Esophagus mucosa (tissue), 1 donor: ENCODE measurements around the gene MOGAT3. TPM values are rescaled to one million over a fixed set of nuclear protein-coding genes. Genes with fewer than 3 reads are reported as not detected.

Source experiments
- ATAC-seq: fragments of 200-7000 bp; cut with Tn5 transposase; one replicate; pipeline ENCODE4 v1.9.1; 2020
- total RNA-seq: library from RNA; stranded (reverse); gene quantifications from one replicate; pipeline ENCODE4 v1.2.4, GENCODE V29; 2023
- donor health status: DM: yes; HTN: yes; CAD: no.

Gene MOGAT3
- total RNA-seq, 1 donor from 2014 or later, result not detected

DNA sequence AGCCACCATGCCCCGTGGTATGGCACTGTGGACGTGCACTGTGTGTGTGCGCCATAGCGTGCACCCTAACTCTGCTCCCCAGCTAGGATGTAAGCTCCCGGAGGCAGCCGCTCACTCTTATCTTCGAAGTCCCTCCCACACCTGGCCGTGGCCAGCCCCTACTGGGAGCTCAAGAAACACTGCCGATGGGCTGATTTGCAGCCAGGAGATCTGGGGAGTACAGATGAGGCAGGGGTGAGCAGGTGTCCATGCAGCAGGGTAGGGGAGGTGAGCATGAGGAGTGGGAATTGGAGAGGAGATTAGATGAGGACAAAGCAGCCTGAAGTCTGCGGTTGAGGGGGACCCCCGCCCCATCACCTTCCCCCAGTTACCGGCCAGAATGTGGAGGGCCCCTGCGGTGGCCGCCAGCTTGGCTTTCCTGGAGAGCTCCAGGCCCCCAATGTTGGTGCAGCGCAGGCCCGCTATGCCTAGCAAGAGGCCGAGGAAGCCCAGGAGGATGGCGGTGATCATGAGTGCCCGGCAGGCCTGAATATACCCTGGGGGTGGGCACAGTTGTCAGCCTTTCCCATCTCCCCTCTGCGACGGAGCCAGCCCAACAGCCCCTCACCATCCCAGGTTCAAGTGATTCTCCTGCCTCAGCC is 33.2 kb upstream of the MOGAT3 start:
- no peak for ATAC-seq

DNA sequence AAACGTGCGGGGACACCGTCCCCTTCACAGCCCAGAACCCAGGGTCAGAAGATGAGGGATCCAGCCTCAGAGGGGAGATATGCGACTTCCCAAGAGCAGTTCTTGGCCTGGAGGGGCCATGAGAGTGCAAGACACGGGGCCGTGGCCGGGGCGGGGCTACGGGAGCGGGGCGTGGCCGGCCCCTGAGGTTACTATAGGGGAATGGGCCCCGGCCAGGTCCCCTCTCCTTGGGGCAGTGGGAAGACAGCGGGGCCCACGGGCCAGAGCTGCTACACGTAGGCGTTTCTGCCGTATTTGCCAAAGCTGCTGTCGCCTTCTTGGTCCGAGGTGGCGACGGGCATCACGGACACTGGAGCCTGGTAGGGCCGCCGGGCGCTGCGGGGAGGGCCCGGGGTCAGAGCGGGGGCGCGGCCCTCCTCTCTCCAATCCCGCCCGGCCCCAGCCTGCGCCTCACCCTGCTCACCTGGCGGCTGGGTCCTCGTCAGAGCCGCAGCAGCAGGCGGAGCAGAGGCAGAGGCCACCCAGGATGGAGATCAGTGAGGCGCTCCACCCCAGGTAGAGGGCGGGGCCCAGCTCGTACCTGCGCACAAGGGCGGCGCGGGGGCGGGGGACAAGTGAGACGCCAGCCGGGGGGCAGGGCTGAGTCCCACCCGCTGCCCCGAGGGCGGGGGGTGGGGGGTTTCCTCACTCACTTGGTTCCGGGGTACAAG is 31.5 kb upstream of the MOGAT3 start:
- peak; percentile 95 for ATAC-seq

DNA sequence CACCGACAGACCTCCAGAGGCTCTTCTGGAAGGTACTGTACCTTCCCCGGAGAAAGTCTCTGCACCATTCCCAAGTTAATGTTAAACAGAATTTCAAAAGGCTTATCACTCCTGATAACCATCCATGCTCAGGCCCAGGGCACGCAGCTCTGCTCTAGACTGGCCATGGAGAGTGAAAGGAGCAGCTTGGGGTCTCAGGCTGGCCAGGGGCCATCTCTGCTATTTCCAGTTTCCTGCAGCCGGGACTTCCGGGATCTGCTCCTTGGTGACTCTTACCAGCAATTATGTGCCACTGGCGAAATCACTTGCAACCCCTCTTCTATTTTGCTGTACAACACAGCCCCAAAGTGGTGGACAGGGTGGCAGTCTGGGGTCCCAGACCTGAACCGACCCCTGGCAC is 30.8 kb upstream of the MOGAT3 start:
- no peak for ATAC-seq

DNA sequence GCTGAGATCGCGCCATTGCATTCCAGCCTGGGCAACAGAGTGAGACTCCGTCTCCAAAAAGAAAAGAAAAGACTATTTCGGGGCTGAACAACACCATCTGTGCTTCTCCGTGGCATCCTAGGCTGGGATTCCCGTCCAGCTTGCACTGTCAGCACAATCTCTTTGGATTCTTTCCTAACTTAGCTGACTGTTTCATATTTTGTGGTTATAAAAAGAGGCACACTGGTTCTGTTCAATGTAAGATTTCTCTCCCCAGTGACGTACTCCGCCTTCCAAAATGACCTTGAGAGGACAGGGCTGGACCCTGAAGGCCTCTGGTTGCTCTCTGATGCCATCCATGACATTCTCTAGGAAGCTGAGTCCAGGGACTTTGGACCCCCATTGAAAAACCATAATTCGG is 25.9 kb upstream of the MOGAT3 start:
- no peak for ATAC-seq

DNA sequence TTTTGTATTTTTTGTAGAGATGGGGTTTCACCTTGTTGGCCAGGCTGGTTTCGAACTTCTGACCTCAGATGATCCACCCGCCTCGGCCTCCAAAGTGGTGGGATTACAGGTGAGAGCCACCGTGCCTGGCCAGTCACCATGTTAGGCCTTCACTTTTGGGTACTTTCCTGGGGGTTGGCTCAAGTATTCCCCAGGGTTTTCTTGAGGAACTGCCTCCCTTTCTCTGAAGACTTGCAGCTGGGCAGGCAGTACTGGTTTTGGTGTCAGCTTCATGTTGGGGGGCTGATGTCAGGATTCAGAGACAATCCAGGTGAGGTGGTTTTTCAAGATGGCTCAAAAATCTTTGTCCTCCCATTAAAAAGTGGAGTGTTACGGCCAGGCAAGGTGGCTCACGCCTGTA is 24.8 kb upstream of the MOGAT3 start:
- ATAC-seq, result no peak

DNA sequence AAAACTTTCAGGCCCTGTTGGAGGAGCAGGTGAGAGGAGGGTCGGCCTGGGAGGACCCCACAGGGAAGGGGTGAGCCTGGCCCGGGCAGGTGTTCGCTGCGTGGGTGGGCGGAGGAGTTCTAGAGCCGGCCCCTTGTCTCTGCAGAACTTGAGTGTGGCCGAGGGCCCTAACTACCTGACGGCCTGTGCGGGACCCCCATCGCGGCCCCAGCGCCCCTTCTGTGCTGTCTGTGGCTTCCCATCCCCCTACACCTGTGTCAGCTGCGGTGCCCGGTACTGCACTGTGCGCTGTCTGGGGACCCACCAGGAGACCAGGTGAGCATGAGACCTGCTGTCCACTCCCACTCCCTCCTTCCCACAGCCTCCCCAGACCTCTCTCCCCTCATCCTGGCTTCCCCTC is 22.7 kb upstream of the MOGAT3 start:
- ATAC-seq, result peak; percentile 17

DNA sequence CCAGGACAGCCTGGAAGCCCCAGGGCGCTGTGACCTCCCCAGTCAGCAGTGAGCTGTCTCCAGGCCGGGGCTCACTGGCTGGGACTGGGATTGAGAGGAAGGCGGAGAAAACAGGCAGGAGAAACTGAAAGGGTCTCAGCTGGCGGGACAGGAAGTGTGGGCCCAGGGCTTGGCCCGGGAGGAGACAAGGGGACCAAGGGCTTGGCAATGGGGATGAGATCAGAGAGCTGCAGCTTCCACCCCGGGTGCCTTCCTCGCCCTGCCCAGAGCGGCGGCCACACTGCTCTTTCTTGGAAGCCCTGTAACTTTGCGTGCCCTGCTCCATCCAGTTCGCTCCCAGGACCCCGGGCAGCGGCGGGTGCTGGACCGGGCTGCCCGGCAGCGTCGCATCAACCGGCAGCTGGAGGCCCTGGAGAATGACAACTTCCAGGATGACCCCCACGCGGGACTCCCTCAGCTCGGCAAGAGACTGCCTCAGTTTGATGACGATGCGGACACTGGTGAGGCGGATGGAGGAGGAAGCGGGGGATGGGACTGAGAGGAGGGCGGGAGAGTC is 21.5 kb upstream of the MOGAT3 start:
- no peak for ATAC-seq

DNA sequence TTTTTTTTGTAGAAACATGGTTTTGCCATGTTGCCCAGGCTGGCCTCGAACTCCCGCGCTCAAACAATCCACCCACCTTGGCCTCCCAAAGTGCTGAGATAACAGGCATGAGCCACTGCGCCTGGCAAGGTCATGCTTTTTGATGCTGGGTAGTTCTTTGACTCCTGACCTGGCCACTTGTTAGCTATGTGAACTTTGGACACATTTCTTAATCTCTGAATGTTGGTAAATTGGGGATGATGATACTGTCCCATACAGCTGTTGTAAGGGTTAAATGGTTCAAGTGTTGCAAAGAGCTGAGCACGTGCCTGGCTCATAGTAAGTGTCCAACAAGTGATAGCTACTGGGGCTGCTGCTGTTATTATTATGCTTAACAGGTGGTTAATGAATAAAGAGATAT is 19.5 kb upstream of the MOGAT3 start:
- ATAC-seq, result no peak

DNA sequence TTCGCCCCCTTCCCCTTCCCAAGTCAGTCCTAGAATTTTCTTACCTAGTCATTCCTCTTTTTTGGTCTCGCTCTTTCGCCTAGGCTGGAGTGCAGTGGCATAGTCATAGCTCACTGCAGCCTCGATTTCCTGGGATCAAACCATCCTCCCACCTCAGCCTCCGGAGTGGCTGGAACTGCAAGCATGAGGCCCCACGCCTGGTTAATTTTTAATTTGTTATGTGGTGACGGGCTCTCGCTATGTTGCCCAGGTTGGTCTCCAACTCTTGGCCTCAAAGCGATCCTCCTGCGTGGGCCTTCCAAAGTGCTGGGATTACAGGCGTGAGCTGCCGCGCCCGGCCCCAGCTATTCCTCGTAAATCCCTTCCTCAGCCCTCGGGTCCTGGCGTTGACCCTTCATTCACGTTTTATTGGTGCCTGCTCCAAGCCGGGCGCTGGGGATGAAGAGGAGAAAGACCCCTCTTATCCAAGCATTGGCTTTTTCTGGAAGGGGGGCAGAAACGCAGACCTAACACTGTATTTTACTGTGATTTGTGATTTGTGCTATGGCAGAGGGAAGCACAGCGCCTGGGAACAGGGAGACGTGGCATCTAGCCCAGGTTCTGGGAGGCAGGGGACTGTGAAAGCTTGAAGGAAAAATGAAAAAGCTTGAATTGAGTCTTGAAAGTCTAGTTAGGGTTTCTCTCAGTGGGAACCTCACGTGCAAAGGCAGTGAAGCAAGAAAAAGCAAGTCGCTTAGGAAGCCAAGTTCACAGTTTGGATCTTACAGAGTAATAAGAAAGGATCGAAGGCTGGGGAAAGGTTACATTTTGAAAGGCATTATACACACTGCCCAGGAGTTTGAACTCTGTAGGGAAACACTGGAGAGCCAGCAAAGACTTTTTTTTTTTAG is 17.6 kb upstream of the MOGAT3 start:
- ATAC-seq, result no peak

DNA sequence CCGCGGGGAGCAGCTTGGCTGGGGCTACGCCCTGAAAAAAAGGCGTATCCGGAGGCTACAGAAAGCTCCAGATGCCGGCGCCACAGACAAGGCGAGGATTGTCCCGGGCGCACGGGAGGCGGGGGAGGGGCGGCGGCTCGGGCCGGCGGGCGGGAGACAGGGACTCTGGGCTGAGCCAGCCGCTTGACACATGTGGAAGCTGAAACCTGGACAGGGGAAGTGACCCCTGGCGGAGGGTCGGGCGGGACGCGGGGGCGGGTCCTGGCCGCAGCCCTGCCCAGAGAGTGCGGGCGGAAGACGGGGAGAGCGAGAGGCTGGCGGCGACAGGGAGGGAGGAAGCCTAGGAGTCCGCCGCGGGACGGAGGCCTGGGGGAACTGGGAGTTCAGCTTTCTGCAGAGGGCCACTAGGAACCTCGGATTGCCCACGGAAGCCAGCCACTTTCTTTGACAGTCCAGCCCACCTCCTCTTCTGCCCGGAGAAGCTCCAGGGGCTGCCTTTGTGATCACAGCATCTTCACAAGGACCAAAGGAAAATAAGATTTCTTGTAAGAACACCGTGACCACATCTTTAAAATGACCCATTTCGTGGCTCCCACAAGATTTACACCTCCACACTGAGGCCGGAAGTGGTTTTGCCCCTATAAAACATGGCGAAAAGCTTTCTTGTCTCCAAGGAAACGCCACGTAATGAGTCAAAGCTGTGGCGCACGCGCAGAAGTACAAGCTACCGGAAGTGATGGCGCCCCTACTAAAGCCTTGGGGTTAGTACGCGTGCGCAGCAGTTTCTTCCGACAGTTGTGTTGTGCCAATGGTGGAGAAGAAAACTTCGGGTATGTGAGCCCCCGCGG is 16.8 kb upstream of the MOGAT3 start, which contains the start of the genes PLOD3 and ZNHIT1:
PLOD3 (minus strand) TSS at position 194 of the 848 bp plus-strand sequence. CDS start 307 bp downstream, outside the sequence.
ZNHIT1 (plus strand) TSS at position 778 of the 848 bp plus-strand sequence; CDS start at position 809, 31 bp downstream.
- peak; percentile 86 for ATAC-seq

DNA sequence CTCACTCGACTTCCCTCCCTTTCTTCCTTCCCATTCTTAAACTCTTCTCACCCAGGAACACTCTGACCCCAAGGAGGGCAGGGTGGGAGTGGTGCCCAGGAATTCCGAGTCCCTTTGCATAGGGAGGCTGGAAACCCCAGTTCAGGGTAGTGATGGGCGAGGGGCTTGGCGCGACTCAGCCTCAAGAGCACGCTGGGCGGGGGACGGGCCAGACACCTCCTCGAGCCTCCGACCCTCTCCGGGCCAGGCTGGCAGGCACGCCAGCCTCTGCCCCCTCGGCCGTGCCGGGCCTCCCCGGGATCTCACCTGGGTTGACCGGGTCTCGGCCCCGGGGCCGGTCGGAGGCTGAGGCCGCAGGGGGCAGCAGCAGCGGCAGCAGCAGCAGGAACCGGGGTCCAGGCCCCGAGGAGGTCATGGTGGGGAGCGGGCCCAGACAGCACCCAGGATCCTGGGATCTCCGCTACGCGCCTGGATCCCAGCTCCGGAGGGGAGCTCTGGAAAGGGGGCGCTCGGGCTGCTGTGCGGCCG is 16.1 kb upstream of the MOGAT3 start:
- ATAC-seq, result peak; percentile 7

DNA sequence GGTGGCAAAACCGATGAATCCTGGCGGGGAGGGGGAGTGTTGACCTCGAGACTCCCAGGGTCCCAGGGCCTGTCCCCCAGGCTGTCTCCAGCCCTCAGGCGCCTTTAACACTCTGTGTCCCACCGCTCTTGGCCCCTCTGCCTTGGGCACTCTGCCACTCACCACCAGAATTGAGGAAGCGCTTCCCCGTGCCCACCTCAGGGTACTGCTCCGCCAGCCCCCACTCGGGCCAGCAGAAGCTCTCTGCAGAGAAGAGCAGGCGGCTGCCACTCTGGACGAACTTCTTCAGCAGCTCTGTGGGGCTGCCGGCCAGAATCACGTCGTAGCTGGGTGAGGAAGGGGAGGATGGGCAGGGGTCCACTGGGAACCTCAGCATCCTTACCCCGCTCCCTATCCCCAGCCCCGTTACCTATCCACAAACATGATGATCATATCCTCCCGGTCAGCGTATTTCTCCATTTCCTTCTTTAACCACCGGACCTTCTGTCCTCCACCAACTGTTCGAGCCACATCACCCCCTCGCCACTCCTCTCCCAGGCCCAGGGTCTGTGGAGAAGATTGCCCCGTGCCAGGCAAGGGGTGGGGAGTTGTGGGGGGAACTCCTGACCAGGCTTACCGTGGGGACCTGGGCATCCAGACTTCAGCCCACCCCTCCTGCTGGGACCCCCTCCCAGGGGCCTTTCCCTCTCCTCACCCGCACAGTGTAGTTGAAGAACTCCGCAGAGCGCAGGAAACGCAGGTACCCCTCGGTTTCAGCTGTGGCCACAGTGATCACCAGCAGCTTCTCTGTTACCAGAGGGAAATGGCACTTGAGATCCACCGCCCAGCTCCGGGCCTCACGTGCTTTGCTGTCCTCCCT is 15.4 kb upstream of the MOGAT3 start:
- ATAC-seq, result no peak

DNA sequence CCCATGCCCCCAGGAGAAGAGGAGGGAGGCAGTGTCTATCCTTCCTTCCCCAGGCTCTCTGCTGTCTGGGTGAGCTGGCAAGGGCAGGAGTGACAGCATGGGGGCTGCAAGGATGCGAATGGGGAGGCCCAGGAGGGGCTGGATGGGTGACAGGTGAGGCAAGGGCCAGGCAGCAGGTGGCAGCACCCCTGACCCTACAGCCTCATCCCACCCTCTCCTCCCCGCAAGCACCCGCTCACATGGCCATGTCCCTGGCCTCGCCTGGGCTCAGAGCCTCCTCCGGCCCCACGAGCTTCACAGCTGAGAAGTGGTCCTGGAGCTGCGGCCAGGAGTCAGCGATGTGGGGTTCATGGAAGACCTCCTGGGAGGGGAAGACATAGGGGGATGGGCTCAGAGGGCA is 11.2 kb upstream of the MOGAT3 start:
- ATAC-seq, result no peak

DNA sequence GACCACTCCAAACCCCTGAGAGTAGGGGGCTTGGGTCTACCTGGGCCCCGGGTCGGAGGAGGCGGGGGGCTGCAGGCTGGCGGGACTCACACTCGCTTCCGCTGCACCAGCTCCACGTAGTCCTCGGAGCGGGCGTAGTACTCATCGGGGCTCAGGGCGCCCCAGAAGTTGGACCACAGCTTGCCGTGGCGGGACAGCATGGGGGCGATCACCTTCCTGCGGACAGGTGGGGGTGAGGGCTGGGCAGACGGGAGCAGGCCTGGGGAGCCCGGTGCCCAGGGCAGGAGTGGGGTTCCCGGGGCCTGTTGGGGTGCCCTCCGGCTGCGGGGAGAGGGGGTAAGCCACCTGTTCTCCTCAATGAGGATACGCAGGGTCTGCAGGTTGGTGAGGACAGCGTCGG is 10.7 kb upstream of the MOGAT3 start:
- ATAC-seq, result no peak

DNA sequence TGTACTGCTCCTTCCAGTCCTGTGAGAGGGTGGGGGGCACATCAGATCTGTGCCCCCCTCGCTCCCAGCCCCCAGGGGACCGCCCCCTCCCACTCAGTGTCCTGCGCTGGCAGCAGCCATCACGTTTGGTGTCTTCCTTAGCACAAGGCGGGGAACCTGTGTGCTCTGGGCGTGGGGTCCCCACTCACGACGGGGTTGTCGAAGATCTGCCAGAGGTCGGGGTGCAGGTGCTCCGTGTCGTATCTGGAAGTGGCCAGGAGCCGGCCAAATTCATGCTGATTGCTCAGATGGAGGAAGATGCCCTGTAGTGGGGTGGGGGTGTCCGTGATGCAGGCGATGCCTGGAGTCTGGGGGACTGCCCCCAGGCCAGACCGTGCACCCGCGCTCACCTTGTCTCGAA is 9.3 kb upstream of the MOGAT3 start:
- ATAC-seq, result no peak

DNA sequence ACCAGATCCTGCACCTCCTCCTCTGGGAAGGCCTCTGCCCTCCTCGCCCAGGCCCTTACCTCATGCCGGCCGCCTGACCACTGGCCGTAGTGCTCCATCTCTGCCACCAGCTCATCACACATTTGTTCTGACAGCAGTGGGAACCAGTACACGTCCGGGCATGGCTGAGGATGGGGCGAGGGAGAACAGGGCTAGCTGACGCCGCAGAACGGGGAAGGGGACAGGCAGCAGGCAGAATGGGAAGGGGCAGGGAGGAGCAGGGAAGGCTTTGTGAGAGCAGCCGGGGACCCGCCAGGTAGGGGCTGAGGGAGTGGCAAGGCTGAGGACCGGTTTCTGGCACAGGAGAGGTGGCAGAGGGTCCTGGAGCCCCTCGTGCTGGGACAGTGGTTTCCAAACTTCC is 8.0 kb upstream of the MOGAT3 start:
- no peak for ATAC-seq

DNA sequence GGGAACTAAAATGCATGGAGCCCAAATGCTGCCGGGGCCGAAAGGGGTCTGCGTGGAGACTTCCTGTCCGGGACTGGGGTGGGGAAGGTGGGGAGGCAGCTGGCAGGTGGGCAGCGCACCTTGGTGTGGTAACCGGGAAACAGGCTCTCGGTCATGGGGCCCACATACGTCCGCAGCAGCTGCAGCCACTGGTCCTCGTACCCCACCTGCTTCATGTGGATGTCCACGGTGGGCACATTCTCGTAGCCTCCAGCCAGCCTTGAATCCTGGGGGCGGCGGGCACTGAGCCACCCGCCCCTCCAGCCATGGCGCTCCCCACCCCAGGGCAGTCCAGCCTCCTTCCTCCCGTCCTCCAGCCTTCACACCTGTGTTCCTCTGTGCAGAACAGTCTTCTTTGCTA is 6.6 kb upstream of the MOGAT3 start:
- no peak for ATAC-seq

DNA sequence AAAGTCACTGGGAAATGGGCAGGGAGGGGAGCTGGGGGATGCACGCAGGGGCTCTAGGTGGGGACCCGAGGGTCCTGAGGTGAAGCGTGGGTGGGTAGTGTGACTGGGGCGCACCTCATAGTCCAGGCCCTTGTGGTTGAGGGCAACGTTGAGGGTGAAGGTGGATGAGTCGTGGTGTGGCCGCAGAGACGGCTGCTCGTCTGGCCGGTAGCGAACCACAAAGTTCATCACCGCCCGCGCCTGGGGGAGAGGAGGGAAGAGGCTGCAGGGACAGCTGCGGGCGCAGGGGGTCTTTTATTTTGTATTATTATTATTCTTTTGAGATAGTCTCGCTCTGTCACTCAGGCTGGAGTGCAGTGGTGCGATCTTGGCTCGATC is 5.8 kb upstream of the MOGAT3 start:
- no peak for ATAC-seq

DNA sequence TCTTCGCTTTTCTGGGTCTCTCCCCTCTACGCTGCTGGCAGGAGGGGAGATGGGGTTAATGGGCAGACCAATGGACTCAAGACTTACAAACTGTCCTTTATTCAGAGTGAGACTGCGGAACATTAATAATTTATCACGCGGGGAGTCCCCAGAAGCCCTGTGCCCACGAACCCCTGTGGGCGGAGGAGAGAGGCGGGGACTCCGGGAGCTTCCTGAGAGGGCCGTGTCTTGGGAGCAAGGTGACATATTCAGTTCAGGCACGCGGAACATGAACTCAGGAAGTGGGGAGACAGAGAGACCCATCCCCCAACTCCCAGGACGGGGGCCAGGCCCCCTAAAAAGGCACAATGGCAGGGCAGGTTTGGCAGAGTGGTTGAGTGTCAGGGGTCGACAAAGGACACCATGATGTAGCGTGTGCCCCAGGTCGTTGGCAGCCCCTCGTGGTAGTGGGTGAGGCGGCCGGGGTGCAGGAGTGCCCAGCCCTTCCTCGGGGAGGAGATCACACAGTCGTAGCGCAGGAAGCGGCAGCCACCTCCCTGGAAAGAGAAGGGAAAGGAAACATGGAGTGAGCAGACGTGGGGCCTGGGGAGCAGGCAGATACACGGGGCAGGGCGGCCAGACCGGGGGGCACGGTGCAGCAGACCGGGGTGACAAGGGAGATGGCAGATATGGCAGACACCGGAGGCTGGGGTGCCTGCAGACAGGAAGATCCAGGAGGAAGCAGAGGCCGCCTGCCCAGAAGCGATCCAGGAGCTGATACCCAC is 5.2 kb upstream of the MOGAT3 start:
- ATAC-seq, result peak; percentile 6
